Left ventricle myocardium inferior (tissue), 1 donor: ENCODE measurements around the gene SLC41A3. TPM values are rescaled to one million over a fixed set of nuclear protein-coding genes. Genes with fewer than 3 reads are reported as not detected.
"Not testable (repeated sequence)": the region's sequence is repeated elsewhere in the genome, so short reads cannot be mapped to it uniquely, and the experiment has no call there.

Experiments used
- DNase-seq: peaks from one replicate; pipeline ENCODE4 v3.0.0-alpha.2; 2020
- H3K27ac ChIP-seq: fragments of 200-600 bp; replicated peaks from 2 replicates; pipeline ENCODE4 v1.8.0; 2021
- H3K27me3 ChIP-seq: fragments of 200-600 bp; 2 replicates; pipeline ENCODE4 v1.8.0; 2021; ENCODE audit warnings: low read depth
- H3K36me3 ChIP-seq: fragments of 200-600 bp; 2 replicates; pipeline ENCODE4 v1.8.0; 2021
- H3K4me1 ChIP-seq: fragments of 200-600 bp; 2 replicates; pipeline ENCODE4 v1.8.0; 2021
- H3K4me3 ChIP-seq: fragments of 200-600 bp; 2 replicates; pipeline ENCODE4 v1.8.0; 2021; ENCODE audit warnings: mild to moderate bottlenecking, moderate library complexity
- H3K9me3 ChIP-seq: fragments of 200-600 bp; replicated peaks from 2 replicates; pipeline ENCODE4 v1.8.0; 2021
- CTCF ChIP-seq: fragments of 200-600 bp; IDR thresholded peaks from 2 replicates; pipeline ENCODE4 v1.8.0; 2021; ENCODE audit warnings: antibody characterized with exemption, mild to moderate bottlenecking, borderline replicate concordance
- intact Hi-C: fragments of 100-400 bp; cut with micrococcal nuclease; formaldehyde crosslinking; loops from one replicate; pipeline ENCODE4 v1.11.0; 2022
- total RNA-seq: library from RNA; stranded (reverse); fragmentation: NEBNext Ultra II Directional; extraction: Animal tissue kit (Norgen Biotek cat#: 25700); gene quantifications from one replicate; pipeline ENCODE4 v1.2.1, GENCODE V29; 2021
- donor health status: DM: no; HTN: yes; CAD: no; lungs with severe emphysema.

The SLC41A3 gene
- total RNA-seq, 1 donor from 2014 or later = 30.2 TPM

DNA sequence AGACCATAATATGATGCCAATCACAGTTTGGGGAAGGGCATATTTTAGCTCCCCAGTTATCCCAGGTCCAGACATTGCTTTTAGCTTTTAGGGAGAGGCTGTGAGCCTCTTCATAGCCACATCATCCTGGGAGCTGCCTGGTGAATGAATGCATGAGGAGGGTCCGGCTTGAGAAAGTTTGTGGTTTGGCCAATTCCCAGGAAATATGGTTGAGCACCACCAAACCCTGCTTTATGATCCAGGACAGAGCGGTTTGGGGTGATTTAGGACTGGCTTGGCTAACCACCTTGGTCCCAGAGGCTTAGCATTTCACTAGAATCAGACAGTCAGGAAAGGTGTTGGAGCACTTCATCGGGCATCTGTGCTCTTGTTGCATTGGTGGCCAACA lies 107.9 kb downstream of the SLC41A3 start:
- Histone ChIP-seq H3K4me1 (peaks cover 10% of the 10 kb centered on the region), H3K4me3 (peak overlapping the region; percentile 33), H3K27ac (peak overlapping the region; percentile 37), H3K27me3 (peaks cover 11% of the 10 kb centered on the region)
- intact Hi-C loops, H3K9me3 ChIP-seq, H3K36me3 ChIP-seq, DNase-seq: not testable (repeated sequence)

- intact Hi-C loops, H3K9me3 ChIP-seq, DNase-seq, H3K36me3 ChIP-seq: not testable (repeated sequence)
- H3K27ac ChIP-seq = peak overlapping the region; percentile 37
- peaks cover 17% of the 10 kb centered on the region for H3K27me3 ChIP-seq
- H3K4me1 ChIP-seq = peaks cover 10% of the 10 kb centered on the region
- H3K4me3 ChIP-seq = peak overlapping the region; percentile 33
Measured at GRCh38 chr3:125975245-125976002, 108.5 kb downstream of the SLC41A3 start.

GRCh38 chr3:125971997-125972944 lies 111.7 kb downstream of the SLC41A3 start:
- Histone ChIP-seq H3K4me1 (peaks cover 10% of the 10 kb centered on the region), H3K27me3 (peaks cover 31% of the 10 kb centered on the region), H3K4me3 (peak overlapping the region; percentile 57)
- H3K36me3 ChIP-seq, H3K9me3 ChIP-seq, H3K27ac ChIP-seq, intact Hi-C loops, DNase-seq: not testable (repeated sequence)
- TF ChIP-seq CTCF = peak; percentile 83

GRCh38 chr3:125968701-125969592 lies 115.0 kb downstream of the SLC41A3 start, which contains the start of gene ROPN1B:
Gene ROPN1B (plus strand): TSS chr3:125969178. CDS start chr3:125972055, 2,877 bp downstream.
- intact Hi-C loops, H3K27ac ChIP-seq, H3K36me3 ChIP-seq, H3K9me3 ChIP-seq, DNase-seq, H3K4me1 ChIP-seq: not testable (repeated sequence)
- Histone ChIP-seq H3K4me3 (peak within 1 kb of the TSS; percentile 41), H3K27me3 (peaks cover 54% of the 10 kb centered on the region)

- H3K9me3 ChIP-seq, H3K4me3 ChIP-seq, H3K4me1 ChIP-seq, H3K27ac ChIP-seq, intact Hi-C loops, H3K36me3 ChIP-seq, DNase-seq: not testable (repeated sequence)
- H3K27me3 ChIP-seq = peaks cover 60% of the 10 kb centered on the region
Measured at GRCh38 chr3:125968121-125968520, 115.8 kb downstream of the SLC41A3 start.

DNA sequence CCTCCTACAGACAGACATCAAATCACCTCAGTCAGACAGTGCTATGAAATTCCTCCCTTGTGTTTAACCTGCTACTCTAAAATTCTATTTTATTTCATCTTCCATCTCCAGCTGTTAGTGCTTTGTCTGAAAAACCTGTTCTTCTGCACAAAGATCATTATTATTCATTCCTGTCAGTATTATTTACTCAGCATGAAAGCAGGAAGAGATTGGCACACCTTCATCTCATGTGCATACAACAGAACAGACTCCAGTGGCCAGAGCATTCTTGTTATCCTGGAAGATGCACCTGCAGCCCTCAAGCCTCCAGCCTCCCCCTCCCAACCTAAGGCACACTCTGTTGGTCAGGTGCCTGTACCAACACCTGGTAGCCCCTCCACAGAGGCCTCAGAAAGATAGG lies 116.8 kb downstream of the SLC41A3 start:
- intact Hi-C loops = no loop called here
- Histone ChIP-seq H3K36me3 (no peaks in the 10 kb centered on the region), H3K27ac (no peak overlapping the region), H3K9me3 (no peaks in the 10 kb centered on the region), H3K4me3 (no peak overlapping the region), H3K27me3 (peaks cover 65% of the 10 kb centered on the region), H3K4me1 (peaks cover 4% of the 10 kb centered on the region)
- no peak for DNase-seq
- TF ChIP-seq CTCF = no peak

GRCh38 chr3:125965505-125965904 lies 118.4 kb downstream of the SLC41A3 start:
- Histone ChIP-seq H3K4me3 (no peak overlapping the region), H3K4me1 (no peaks in the 10 kb centered on the region), H3K27ac (no peak overlapping the region), H3K36me3 (no peaks in the 10 kb centered on the region), H3K27me3 (peaks cover 65% of the 10 kb centered on the region), H3K9me3 (no peaks in the 10 kb centered on the region)
- TF ChIP-seq CTCF = no peak
- intact Hi-C loops = no loop called here
- DNase-seq = no peak

DNA sequence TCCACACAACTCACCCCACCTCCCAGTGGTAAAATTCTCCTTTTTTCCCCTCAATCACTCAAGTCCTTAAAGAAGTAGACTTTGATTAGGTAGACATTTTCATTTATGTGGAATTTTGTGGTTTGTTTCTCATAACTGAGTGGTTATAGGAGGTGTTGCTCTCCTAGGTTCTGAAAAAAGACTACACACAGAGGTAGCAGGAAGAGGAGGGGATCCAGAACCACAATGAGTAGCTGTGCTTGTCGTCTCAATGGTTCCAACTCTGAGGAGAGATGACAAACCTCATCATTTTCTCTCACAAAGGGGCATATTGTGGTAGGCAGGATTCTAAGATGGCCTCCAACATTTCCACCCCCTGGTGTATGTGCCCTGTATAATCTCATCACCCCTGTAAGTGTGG lies 120.1 kb downstream of the SLC41A3 start:
- H3K4me1 ChIP-seq, DNase-seq, H3K27ac ChIP-seq, H3K9me3 ChIP-seq, intact Hi-C loops, H3K4me3 ChIP-seq, H3K36me3 ChIP-seq: not testable (repeated sequence)
- H3K27me3 ChIP-seq = peaks cover 76% of the 10 kb centered on the region
